Neural cell (in vitro differentiated cells): ENCODE data around the gene PTK6. TPM values are rescaled to one million over a fixed set of nuclear protein-coding genes. Genes with fewer than 3 reads are reported as not detected.

ENCODE experiments used
- H2AFZ ChIP-seq: fragments of 200-600, 300-800 bp; sonication (generic), shearing (Covaris generic); 2 replicates; pipeline ENCODE4 v1.6.0; 2014; ENCODE audit warnings: low read depth, mild to moderate bottlenecking, antibody characterized with exemption, low read length, moderate library complexity
- H3F3A ChIP-seq: fragments of 200-600 bp; shearing (Covaris generic); 2 replicates; pipeline ENCODE4 v1.6.1; 2016; ENCODE audit warnings: mild to moderate bottlenecking, moderate library complexity, mixed read lengths, antibody characterized with exemption, low read length; ENCODE audit not compliant: insufficient read depth, poor library complexity, severe bottlenecking
- H3K27ac ChIP-seq: fragments of 200-600, 300-800 bp; sonication (generic), shearing (Covaris generic); 2 replicates; pipeline ENCODE4 v1.5.1; 2014; ENCODE audit warnings: mild to moderate bottlenecking, low read length, moderate library complexity
- H3K27me3 ChIP-seq: fragments of 300-800, 200-600 bp; sonication (generic), shearing (Covaris generic); 2 replicates; pipeline ENCODE4 v1.6.0; 2014; ENCODE audit warnings: mild to moderate bottlenecking, low read depth, low read length, moderate library complexity; ENCODE audit not compliant: insufficient read depth
- H3K36me3 ChIP-seq: fragments of 300-800, 200-600 bp; sonication (generic), shearing (Covaris generic); 2 replicates; pipeline ENCODE4 v1.5.1; 2014; ENCODE audit warnings: mild to moderate bottlenecking, antibody characterized with exemption, low read length, moderate library complexity; ENCODE audit not compliant: insufficient read depth
- H3K4me2 ChIP-seq: fragments of 300-800, 200-600 bp; sonication (generic), shearing (Covaris generic); 2 replicates; pipeline ENCODE4 v1.6.0; 2014; ENCODE audit warnings: mild to moderate bottlenecking, low read length
- H3K4me3 ChIP-seq: fragments of 300-800, 200-600 bp; sonication (generic), shearing (Covaris generic); 2 replicates; pipeline ENCODE4 v1.5.1; 2014; ENCODE audit warnings: mild to moderate bottlenecking, low read length, moderate library complexity
- H3K79me2 ChIP-seq: fragments of 200-600 bp; shearing (Covaris generic); replicated peaks from 2 replicates; pipeline ENCODE4 v1.6.0; 2014; ENCODE audit warnings: mild to moderate bottlenecking, low read length, moderate library complexity; ENCODE audit not compliant: insufficient read depth
- H3K9ac ChIP-seq: fragments of 300-800, 200-600 bp; sonication (generic), shearing (Covaris generic); 2 replicates; pipeline ENCODE4 v1.6.1; 2016; ENCODE audit warnings: mild to moderate bottlenecking, low read length, mixed read lengths
- H3K9me2 ChIP-seq: fragments of 200-600 bp; shearing (Covaris generic); 2 replicates; pipeline ENCODE4 v1.6.1; 2016; ENCODE audit warnings: mild to moderate bottlenecking, low read length, mixed read lengths; ENCODE audit not compliant: insufficient read depth
- H3K9me3 ChIP-seq: fragments of 200-600, 300-800 bp; sonication (generic), shearing (Covaris generic); 2 replicates; pipeline ENCODE4 v1.6.1; 2016; ENCODE audit warnings: mild to moderate bottlenecking, mixed run types, low read length, moderate library complexity, mixed read lengths
- H4K20me1 ChIP-seq: fragments of 200-600 bp; shearing (Covaris generic); 2 replicates; pipeline ENCODE4 v1.6.1; 2016; ENCODE audit warnings: mild to moderate bottlenecking, mixed run types; ENCODE audit not compliant: insufficient read depth
- CTCF ChIP-seq: fragments of 450-650 bp; IDR thresholded peaks from 2 replicates; pipeline ENCODE4 v1.5.1; 2014; ENCODE audit warnings: antibody characterized with exemption, mild to moderate bottlenecking, moderate library complexity; ENCODE audit not compliant: poor library complexity, severe bottlenecking
- EP300 ChIP-seq: fragments of 450-650 bp; conservative IDR thresholded peaks from 2 replicates; pipeline ENCODE4 v1.6.1; 2014; ENCODE audit warnings: antibody characterized with exemption, mild to moderate bottlenecking, moderate library complexity; ENCODE audit not compliant: poor library complexity, severe bottlenecking
- EZH2 ChIP-seq: fragments of 200-600, 300-800 bp; shearing (Covaris generic), sonication (generic); IDR thresholded peaks from 2 replicates; pipeline ENCODE4 v1.6.1; 2014; ENCODE audit warnings: antibody characterized with exemption, low read length, borderline replicate concordance, mild to moderate bottlenecking; ENCODE audit not compliant: insufficient read depth, poor library complexity, severe bottlenecking
- MXI1 ChIP-seq: fragments of 450-650 bp; conservative IDR thresholded peaks from 2 replicates; pipeline ENCODE4 v1.6.1; 2014; ENCODE audit warnings: antibody characterized with exemption, mild to moderate bottlenecking; ENCODE audit not compliant: poor library complexity, severe bottlenecking
- POLR2AphosphoS5 ChIP-seq: IDR thresholded peaks from 2 replicates; pipeline ENCODE4 v1.6.1; 2012
- RAD21 ChIP-seq: fragments of 450-650 bp; conservative IDR thresholded peaks from 2 replicates; pipeline ENCODE4 v1.6.1; 2014; ENCODE audit warnings: antibody characterized with exemption, mild to moderate bottlenecking, moderate library complexity
- REST ChIP-seq: IDR thresholded peaks from 2 replicates; pipeline ENCODE4 v1.6.1; 2012; ENCODE audit warnings: borderline replicate concordance
- SMC3 ChIP-seq: fragments of 450-650 bp; conservative IDR thresholded peaks from 2 replicates; pipeline ENCODE4 v1.6.1; 2014; ENCODE audit warnings: antibody characterized with exemption, mild to moderate bottlenecking, moderate library complexity; ENCODE audit not compliant: poor library complexity
- TAF1 ChIP-seq: IDR thresholded peaks from 2 replicates; pipeline ENCODE4 v1.6.1; 2012; ENCODE audit warnings: low read depth
- polyA plus RNA-seq: library from polyadenylated mRNA; depleted of rRNA; stranded (reverse); fragments of >200 nt; gene quantifications from 2 replicates; pipeline ENCODE4 v1.2.3, GENCODE V29; 2014

The PTK6 gene
- polyA plus RNA-seq, 1 donor from 2014 or later = not detected

- H4K20me1 ChIP-seq = no peaks in the 10 kb centered on the region
- H3K4me3 ChIP-seq = no peak overlapping the region
- H3K9me3 ChIP-seq = no peaks in the 10 kb centered on the region
- no peaks in the 10 kb centered on the region for H3K9me2 ChIP-seq
- TF ChIP-seq POLR2AphosphoS5 (no peak), CTCF (no peak), TAF1 (no peak), MXI1 (no peak), EZH2 (no peak), REST (no peak), EP300 (no peak), RAD21 (no peak), SMC3 (no peak)
- H3K4me2 ChIP-seq = no peak overlapping the region
- no peak overlapping the region for H3K9ac ChIP-seq
- no peak overlapping the region for H2AFZ ChIP-seq
- H3K27me3 ChIP-seq = no peaks in the 10 kb centered on the region
- H3K79me2 ChIP-seq = no peaks in the 10 kb centered on the region
- H3F3A ChIP-seq = no peaks in the 10 kb centered on the region
- no peak overlapping the region for H3K27ac ChIP-seq
- H3K36me3 ChIP-seq = no peaks in the 10 kb centered on the region
Observed at GRCh38 chr20:63578224-63579016, 41.2 kb upstream of the PTK6 start.

GRCh38 chr20:63577317-63577894 lies 40.2 kb upstream of the PTK6 start:
- Histone ChIP-seq H3K9ac (no peak overlapping the region), H3K9me2 (no peaks in the 10 kb centered on the region), H4K20me1 (no peaks in the 10 kb centered on the region), H3K79me2 (no peaks in the 10 kb centered on the region), H3K4me2 (no peak overlapping the region), H3K36me3 (no peaks in the 10 kb centered on the region), H3F3A (no peaks in the 10 kb centered on the region), H3K4me3 (no peak overlapping the region), H2AFZ (no peak overlapping the region), H3K27me3 (no peaks in the 10 kb centered on the region), H3K27ac (no peak overlapping the region), H3K9me3 (no peaks in the 10 kb centered on the region)
- TF ChIP-seq TAF1 (no peak), RAD21 (no peak), SMC3 (no peak), EZH2 (no peak), POLR2AphosphoS5 (no peak), EP300 (no peak), REST (no peak), CTCF (no peak), MXI1 (no peak)
